Measurements from ENCODE around the gene PHGDH. TPM values are rescaled to one million over a fixed set of nuclear protein-coding genes. Genes with fewer than 3 reads are reported as not detected.

The PHGDH gene
- total and polyA plus RNA-seq, 2 of the 13 experiments (the other 11 are each of a cell fraction or from before 2014, with no cell fraction given) = 95.8 to 133 TPM

- TF ChIP-seq ZNF709 (CRISPR knock-in tag; IDR thresholded peaks at IDR 0.05) (no peak), RFX5 (IDR thresholded peaks at IDR 0.05; ENCODE audit: low read depth, low read length) (no peak), CENPX (CRISPR knock-in tag; IDR thresholded peaks at IDR 0.05) (no peak), ZNF660 (CRISPR knock-in tag; IDR thresholded peaks at IDR 0.05; ENCODE audit: borderline replicate concordance, low read depth) (no peak), ZBTB26 (CRISPR knock-in tag; IDR thresholded peaks at IDR 0.05; ENCODE audit: borderline replicate concordance) (peak; percentile 63; the same call in 1 of the 2 replicates), ATF1 (CRISPR knock-in tag; IDR thresholded peaks at IDR 0.05) (no peak), ELK4 (CRISPR knock-in tag; IDR thresholded peaks at IDR 0.05; ENCODE audit: borderline replicate concordance) (no peak), ZNF841 (CRISPR knock-in tag; IDR thresholded peaks at IDR 0.05; ENCODE audit: borderline replicate concordance) (no peak), MYC (CRISPR knock-in tag; IDR thresholded peaks at IDR 0.05; ENCODE audit: borderline replicate concordance) (no peak), ZNF225 (CRISPR knock-in tag; IDR thresholded peaks at IDR 0.05) (no peak), SRSF4 (IDR thresholded peaks at IDR 0.05; ENCODE audit: low read depth, low read length, poor library complexity, severe bottlenecking) (no peak), ZNF496 (CRISPR knock-in tag; IDR thresholded peaks at IDR 0.05; ENCODE audit: insufficient replicate concordance) (no peak), STAT5B (CRISPR knock-in tag; IDR thresholded peaks at IDR 0.05) (no peak), REPIN1 (CRISPR knock-in tag; IDR thresholded peaks at IDR 0.05; ENCODE audit: borderline replicate concordance, low read depth) (0 out of 2 replicates have a peak, but pooled peaks have one; percentile 22), ZNF296 (CRISPR knock-in tag; conservative IDR thresholded peaks at IDR 0.05) (no peak), HDAC6 (IDR thresholded peaks at IDR 0.05; ENCODE audit: low read depth, low read length) (no peak), TAF1 (CRISPR knock-in tag; IDR thresholded peaks at IDR 0.05) (no peak), ZFYVE20 (CRISPR knock-in tag; IDR thresholded peaks at IDR 0.05; ENCODE audit: borderline replicate concordance, low read depth) (no peak)
- TF ChIP-seq, protein P1, sequence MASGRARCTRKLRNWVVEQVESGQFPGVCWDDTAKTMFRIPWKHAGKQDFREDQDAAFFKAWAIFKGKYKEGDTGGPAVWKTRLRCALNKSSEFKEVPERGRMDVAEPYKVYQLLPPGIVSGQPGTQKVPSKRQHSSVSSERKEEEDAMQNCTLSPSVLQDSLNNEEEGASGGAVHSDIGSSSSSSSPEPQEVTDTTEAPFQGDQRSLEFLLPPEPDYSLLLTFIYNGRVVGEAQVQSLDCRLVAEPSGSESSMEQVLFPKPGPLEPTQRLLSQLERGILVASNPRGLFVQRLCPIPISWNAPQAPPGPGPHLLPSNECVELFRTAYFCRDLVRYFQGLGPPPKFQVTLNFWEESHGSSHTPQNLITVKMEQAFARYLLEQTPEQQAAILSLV (CRISPR knock-in tag; IDR thresholded peaks at IDR 0.05; ENCODE audit: borderline replicate concordance) = no peak
- TF ChIP-seq, protein P2, sequence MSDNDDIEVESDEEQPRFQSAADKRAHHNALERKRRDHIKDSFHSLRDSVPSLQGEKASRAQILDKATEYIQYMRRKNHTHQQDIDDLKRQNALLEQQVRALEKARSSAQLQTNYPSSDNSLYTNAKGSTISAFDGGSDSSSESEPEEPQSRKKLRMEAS (IDR thresholded peaks at IDR 0.05) = no peak
- TF ChIP-seq, protein P3, sequence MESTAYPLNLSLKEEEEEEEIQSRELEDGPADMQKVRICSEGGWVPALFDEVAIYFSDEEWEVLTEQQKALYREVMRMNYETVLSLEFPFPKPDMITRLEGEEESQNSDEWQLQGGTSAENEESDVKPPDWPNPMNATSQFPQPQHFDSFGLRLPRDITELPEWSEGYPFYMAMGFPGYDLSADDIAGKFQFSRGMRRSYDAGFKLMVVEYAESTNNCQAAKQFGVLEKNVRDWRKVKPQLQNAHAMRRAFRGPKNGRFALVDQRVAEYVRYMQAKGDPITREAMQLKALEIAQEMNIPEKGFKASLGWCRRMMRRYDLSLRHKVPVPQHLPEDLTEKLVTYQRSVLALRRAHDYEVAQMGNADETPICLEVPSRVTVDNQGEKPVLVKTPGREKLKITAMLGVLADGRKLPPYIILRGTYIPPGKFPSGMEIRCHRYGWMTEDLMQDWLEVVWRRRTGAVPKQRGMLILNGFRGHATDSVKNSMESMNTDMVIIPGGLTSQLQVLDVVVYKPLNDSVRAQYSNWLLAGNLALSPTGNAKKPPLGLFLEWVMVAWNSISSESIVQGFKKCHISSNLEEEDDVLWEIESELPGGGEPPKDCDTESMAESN (CRISPR knock-in tag; conservative IDR thresholded peaks at IDR 0.05) = peak; percentile 35; the same call in 1 of the 2 replicates
- TF ChIP-seq, protein P4, sequence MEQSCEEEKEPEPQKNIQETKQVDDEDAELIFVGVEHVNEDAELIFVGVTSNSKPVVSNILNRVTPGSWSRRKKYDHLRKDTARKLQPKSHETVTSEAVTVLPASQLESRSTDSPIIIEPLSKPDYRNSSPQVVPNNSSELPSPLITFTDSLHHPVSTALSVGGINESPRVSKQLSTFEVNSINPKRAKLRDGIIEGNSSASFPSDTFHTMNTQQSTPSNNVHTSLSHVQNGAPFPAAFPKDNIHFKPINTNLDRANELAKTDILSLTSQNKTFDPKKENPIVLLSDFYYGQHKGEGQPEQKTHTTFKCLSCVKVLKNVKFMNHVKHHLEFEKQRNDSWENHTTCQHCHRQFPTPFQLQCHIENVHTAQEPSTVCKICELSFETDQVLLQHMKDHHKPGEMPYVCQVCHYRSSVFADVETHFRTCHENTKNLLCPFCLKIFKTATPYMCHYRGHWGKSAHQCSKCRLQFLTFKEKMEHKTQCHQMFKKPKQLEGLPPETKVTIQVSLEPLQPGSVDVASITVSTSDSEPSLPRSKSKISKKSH (CRISPR knock-in tag; IDR thresholded peaks at IDR 0.05; ENCODE audit: borderline replicate concordance) = no peak
These were observed 32.3 kb downstream of the PHGDH start (continued) for GRCh38 chr1:119743776-119744597.

Measured in HepG2 (cell line).